OCI-LY3 (cell line): ENCODE measurements around the gene CEP250.

Experiments used
- CTCF ChIP-seq: fragments of 200-600, 300-600 bp; sonication (generic); IDR thresholded peaks from 2 replicates; pipeline ENCODE4 v1.5.1; 2014; ENCODE audit warnings: antibody characterized with exemption, low read length, low read depth
- EZH2phosphoT487 ChIP-seq: fragments of 200-600 bp; shearing (Covaris generic); IDR thresholded peaks from 2 replicates; pipeline ENCODE4 v1.6.1; 2018; ENCODE audit warnings: antibody characterized with exemption, mixed run types, low read depth

GRCh38 chr20:35552914-35553313 lies 97.5 kb downstream of the CEP250 start:
- no peak for TF ChIP-seq CTCF
- no peak for TF ChIP-seq EZH2phosphoT487
